Dermis microvascular lymphatic vessel endothelial cell (primary cell): ENCODE results near the gene FERMT2. TPM values are rescaled to one million over a fixed set of nuclear protein-coding genes. Genes with fewer than 3 reads are reported as not detected.

Experiments
- DNase-seq, 2 donors: peaks; one replicate each; pipeline versions ENCODE4 v3.0.0 to v3.0.0-alpha.2; 2010; ENCODE audit warnings: low read depth in 2 of 2
- total RNA-seq: library from RNA; depleted of rRNA; stranded (reverse); fragments of >200 nt; gene quantifications from 2 replicates; pipeline ENCODE4 v1.2.1, GENCODE V29; 2014

FERMT2 gene, protein sequence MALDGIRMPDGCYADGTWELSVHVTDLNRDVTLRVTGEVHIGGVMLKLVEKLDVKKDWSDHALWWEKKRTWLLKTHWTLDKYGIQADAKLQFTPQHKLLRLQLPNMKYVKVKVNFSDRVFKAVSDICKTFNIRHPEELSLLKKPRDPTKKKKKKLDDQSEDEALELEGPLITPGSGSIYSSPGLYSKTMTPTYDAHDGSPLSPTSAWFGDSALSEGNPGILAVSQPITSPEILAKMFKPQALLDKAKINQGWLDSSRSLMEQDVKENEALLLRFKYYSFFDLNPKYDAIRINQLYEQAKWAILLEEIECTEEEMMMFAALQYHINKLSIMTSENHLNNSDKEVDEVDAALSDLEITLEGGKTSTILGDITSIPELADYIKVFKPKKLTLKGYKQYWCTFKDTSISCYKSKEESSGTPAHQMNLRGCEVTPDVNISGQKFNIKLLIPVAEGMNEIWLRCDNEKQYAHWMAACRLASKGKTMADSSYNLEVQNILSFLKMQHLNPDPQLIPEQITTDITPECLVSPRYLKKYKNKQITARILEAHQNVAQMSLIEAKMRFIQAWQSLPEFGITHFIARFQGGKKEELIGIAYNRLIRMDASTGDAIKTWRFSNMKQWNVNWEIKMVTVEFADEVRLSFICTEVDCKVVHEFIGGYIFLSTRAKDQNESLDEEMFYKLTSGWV
- total RNA-seq = 64.6 and 72.2 TPM in 2 replicates

DNA sequence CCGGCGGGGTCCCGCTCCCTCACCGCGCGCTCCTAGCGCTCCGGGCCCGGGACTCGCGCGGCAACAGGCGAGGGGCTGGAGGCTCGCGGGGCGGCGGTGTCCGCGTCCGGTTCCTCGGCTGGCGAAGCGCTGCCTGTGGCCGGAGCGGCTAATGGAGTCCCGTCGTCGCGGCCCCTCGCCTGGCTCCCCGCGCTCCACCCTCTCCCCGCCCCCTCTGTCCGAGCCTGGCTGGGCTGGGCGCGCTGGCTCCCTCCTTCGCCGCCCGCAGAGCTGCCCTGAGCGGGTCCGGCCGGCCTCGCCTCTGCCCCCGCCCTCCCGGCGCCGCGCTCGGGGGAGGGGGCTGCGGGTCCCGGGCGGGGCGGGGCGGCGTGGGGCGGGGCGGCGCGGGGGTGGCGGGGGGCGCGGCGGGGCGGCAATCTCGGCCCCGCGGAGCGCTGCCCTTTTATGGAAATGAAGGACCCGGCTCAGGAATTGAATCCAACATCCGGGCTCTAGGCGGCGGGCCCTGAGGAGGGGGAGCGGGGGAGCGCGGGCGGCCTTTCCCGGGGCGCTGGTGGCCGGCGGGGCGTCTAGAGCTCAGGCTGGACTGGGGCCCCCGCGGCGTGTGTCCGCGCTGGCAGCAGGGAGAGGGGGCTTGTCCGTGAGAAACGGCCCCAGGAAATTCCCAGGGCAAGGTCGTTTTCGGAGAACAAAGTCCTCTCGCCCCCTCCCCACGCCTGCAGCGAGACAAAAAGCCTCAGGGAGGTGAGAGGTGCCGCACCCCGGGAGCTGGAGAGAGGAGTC is at the start of gene FERMT2:
FERMT2 (minus strand) TSS at position 153 of the 783 bp plus-strand sequence. CDS start 482 bp downstream, outside the sequence.
- DNase-seq = peak; percentile 52 to 90

GRCh38 chr14:52998376-52999015 is 47.6 kb upstream of the FERMT2 start:
- DNase-seq = no peak

GRCh38 chr14:52996493-52996892 is 45.6 kb upstream of the FERMT2 start:
- no peak for DNase-seq

DNA sequence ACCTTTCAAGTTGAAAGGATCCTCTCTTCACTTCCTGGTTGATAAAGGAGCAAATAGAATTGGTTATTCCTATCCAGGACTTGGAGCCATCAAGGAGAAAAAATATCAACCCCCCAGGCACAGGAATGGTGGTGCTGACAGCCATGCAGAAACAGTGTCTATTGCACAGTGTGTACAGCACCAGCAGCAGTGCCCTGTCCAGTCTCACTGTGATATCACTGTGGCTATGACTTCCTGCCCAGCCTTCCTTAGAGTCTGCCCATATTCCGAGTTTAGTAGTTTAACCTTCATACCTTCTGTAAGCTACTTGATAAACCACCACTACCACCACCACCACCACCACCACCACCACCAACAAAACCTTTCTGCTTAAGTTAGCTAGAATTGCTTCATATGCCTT is 45.1 kb upstream of the FERMT2 start:
- no peak for DNase-seq

DNA sequence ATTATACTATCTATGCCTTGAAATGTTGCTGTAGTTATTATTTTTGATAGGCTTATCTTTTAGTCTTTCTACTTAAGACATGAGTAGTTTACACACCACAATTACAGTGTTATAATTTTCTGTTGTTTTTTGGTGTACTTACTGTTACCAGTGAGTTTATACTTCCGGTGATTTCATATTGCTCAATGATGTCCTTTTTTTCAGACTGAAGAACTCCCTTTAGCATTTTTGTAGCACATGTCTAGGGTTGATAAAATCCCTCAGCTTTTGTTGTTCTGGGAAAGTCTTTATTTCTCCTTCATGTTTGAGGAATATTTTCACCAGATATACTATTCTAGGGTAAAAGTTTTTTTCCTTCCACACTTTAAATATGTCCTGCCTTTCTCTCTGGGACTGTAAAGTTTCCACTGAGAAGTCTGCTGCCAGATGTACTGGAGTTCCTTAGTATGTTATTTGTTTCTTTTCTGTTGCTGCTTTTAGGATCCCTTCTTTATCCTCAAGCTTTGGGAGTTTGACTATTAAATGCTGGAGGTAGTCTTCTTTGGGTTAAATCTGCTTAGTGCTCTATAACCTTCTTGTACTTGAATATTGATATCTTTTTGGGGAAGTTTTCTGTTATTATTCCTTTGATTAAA is 41.5 kb upstream of the FERMT2 start:
- no peak for DNase-seq

DNA sequence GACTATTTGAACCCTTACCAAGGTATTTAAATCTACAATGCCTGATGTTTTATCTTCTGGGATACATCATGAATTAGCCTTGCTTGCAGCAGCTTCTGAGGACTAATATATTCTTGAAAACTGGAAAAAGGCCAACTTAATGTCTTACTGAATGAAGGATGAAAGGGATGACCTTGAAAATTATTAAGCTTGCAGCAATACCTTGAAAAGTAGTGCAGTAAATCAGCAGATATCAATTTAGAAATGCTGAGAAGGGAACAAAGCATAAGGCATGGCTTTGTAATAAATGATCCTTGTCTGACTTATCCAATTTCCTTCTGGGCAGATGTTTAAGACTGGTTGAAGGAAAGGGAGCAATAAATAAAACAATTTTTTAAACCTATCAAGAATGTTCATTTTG is 37.3 kb upstream of the FERMT2 start:
- DNase-seq = no peak

DNA sequence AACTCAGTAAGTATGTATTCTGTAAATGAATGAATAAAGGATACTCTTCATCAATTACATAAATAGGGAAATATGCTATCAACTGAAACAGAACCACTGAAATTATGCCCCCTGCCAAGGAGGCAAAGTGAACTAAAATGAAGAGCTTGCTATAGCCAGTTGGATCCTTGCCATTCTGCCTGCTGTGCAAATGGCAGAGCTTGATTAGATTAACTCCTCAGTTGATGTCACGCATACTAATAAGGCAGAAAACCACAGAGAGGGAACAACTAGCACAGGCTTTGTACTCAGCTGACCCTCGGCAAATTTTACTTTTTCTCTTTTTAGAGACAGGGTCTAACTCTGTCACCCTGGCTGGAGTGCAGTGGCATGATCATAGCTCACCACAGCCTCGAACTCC is 36.7 kb upstream of the FERMT2 start:
- no peak for DNase-seq

GRCh38 chr14:52987042-52987441 is 36.2 kb upstream of the FERMT2 start:
- DNase-seq = no peak

DNA sequence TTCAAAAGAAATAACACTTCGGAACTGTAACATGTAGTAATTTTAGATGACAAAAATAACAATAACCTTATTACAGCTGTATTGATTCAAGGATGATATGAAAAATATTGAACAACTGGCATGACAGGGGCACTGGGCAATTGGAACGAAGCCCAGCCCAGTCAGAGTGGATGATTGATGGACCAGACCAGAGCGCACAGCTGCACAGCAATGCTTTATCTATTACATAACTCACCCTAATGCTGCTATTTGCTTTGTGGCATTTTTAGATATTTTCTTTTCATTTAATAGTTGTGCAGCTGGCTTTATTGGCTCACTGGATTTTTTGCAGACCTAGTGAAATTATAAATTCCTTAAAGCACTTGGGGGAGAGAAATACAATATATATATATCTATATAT is 26.9 kb upstream of the FERMT2 start:
- DNase-seq = no peak

- DNase-seq = no peak
Observed at GRCh38 chr14:52974406-52974805, 23.6 kb upstream of the FERMT2 start.

- DNase-seq = peak; percentile 59 to 80
Observed at GRCh38 chr14:52961060-52961639, 10.3 kb upstream of the FERMT2 start.

DNA sequence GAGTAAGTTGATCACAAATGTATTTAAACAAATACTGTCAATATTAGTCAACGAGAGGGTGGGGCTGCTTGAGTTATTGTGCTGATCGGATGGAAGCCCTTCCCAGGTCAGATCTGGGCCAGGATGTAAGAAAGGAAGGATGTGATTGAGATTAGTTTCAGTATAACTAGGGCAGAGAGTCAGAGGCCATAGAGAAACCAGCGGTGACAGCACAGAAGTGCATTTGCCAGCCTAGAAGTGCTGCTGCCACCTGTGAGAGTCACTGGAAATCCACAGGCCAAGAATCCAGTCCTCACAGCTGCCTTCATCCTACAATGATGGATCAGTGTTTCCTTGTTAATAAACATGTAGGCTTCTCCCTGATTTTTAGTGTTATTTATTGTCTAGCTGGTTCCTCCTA is 9.8 kb upstream of the FERMT2 start:
- peak in 1 of 2 donors; percentile 25 for DNase-seq

DNA sequence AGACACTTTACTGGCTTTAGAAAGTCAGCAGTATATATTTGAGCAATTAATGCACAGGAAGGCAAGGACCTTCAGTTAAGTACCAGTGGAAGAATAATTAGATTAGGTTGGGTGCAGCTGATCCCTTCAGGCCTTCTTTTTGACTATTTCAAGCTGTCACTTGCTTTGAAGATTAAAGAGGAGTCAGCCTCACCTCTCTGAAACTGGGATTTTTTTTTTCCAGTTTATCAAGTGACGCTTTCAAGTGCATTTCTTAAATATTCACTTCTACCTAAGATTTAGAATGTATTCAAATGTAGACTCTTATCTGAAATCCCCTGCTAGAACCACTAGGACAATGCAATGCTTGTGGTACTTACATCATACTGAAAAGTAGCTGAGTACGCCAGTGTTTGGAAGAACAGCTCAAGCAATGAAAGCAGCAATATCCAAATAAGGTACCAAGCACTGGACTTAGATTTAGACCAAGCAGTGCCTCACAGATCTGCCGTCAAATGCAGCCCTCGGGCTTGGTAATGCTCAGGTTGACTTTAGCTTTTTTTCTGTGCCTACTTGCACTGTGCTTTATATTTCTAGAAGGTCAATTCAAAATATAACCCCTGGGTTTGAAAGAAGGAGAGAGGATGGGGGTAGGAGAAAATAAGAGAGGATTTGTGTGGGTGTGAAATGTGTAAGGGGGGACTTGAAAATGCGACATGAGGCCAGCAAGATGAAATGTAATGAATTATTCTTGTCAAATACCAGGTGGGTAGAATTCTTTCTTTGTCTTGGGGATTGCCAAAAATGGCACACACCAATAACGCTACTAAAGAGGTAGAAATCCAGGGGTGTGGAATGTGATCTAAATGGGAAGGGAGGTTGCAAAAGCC is 3.7 kb upstream of the FERMT2 start:
- no peak for DNase-seq

DNA sequence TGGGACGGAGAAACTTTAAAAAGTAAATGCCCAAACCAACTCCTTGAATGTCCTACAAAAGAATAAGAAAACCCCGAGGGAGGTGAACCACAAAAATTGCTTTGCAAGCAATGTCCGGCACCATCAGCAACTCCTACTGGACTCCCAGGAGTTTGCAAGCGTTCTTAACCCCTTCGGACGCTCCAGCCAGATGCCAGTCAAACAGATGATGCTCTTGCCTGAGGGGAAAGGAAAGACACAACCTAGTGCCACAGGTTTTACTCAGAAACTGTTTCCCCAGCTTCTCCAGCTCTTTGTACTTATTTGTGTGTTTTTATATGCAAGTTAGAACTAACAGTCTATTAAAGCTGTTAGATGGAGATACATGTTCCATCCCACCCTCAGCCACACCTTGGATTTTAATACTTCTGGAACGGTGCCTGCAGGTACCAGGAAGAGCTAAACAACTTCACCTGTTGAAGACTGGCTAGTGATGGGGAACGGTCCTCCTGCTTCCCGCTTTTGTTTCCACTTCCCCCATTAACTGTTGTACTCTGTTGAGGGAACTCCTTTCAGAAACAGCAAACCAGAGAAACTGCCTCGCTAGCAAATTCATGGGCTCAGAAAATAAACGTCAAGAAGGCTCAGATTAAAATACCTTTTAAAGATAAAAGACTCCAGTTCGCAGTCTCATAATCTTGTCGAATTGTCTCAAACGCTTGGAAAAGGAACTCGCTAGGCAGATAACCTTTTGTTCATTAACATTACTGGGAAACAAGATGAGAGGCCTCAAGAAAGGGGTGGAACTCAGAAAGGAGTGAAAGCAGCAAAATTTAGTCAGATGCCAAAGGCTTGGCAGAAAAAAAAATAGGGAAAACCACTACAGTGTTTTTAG is 1.1 kb upstream of the FERMT2 start:
- DNase-seq = peak; percentile 34 to 74

DNA sequence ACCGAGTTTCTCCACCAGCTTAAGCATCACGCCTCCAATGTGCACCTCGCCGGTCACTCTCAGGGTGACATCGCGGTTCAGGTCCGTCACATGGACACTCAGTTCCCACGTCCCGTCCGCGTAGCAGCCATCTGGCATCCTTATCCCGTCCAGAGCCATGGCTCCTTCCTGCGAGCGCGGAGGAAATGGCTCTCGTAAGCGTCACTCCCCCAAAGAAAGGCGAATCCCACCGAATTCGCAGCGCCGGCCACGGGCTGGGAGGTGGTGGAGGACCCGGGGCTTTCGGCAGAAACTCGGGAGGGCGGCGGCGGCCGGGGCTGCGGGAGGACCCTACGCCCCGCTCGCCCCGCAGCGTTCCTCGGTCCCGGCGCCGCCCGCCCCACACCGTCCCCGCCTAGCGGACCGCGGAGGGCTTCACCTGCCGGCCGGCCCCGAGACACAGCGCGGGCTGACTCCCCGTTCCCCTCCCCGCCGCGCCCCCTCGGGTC is 396 bp downstream of the FERMT2 start:
- peak in 1 of 2 donors; percentile 70 for DNase-seq

DNA sequence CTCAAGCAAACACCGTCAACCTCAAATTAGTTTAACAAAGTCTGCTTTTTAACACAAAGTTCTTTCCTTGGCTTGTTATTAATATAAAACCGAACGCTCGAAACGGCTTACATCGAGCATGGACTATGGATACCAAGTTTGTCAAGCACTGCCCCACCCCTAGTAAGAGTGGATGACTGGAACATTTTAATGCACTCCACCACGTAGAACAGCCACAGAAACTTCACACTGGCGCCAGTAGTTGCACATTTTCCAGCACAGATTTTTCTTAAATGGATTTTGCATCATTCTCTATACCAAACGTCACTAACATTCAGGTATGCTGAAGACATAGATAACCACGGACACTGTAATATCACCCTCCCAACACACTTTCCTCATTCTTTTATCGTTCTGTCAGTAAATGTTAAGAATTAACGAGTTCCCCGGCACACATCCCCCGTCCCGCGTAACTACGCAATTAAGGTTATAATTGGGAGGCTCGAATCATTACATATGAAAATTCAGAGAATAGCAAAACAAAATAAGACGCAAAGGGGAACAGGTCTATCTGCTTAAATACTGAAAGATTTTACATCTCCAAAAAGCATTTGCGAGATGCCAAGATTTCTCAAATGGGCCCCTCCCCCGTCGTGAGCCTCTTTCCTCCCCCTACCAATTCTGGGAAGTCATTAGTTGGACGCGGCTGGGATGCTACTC is 990 bp downstream of the FERMT2 start:
- peak; percentile 21 to 52 for DNase-seq

GRCh38 chr14:52949249-52949648 is 1.6 kb downstream of the FERMT2 start:
- DNase-seq = peak in 1 of 2 donors; percentile 38

DNA sequence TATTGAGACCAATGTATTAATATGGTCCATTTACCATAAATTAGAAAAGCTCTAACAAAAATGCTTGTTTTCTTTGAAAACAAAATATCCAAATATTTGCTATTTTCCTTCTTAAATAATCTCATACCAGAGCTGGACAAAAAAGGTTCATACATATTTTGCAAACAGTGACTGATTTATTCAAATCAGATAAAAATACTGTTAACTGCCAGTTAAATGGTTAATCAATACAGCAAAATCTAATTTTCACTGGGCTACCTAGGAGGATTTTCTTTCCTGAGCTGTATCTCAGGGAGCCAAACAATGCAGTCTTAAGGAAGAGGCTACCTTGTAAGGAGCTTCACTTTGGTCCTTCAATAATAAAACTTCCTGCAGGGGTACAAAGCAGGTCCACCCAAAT is 2.0 kb downstream of the FERMT2 start:
- no peak for DNase-seq
